SU-DHL-6 (cell line): ENCODE measurements around the gene TMEM81.

ENCODE experiments used
- H2AFZ ChIP-seq: fragments of 200-600 bp; sonication (generic); 2 replicates; pipeline ENCODE4 v1.6.1; 2014; ENCODE audit warnings: low read depth, mild to moderate bottlenecking, moderate library complexity, mixed read lengths, antibody characterized with exemption, low read length; ENCODE audit not compliant: severe bottlenecking
- H3F3A ChIP-seq: fragments of 200-600 bp; shearing (Covaris generic); 2 replicates; pipeline ENCODE4 v1.6.0; 2016; ENCODE audit warnings: antibody characterized with exemption, mild to moderate bottlenecking; ENCODE audit not compliant: insufficient read depth
- H3K27ac ChIP-seq: fragments of 200-600 bp; sonication (generic); 2 replicates; pipeline ENCODE4 v1.5.1; 2016; ENCODE audit warnings: low read depth, mild to moderate bottlenecking, low read length, moderate library complexity, mixed read lengths
- H3K27me3 ChIP-seq: fragments of 200-600 bp; sonication (generic), shearing (Covaris generic); 2 replicates; pipeline ENCODE4 v1.6.0; 2014; ENCODE audit warnings: mild to moderate bottlenecking, low read length
- H3K36me3 ChIP-seq: fragments of 200-600 bp; sonication (generic); 2 replicates; pipeline ENCODE4 v1.6.1; 2014; ENCODE audit warnings: mild to moderate bottlenecking, low read length, mixed read lengths
- H3K4me2 ChIP-seq: fragments of 300-600, 200-600 bp; shearing (Covaris generic), sonication (generic); 2 replicates; pipeline ENCODE4 v1.6.0; 2014; ENCODE audit warnings: low read length, low read depth, mild to moderate bottlenecking; ENCODE audit not compliant: poor library complexity, severe bottlenecking
- H3K4me3 ChIP-seq: fragments of 200-600 bp; sonication (generic); 2 replicates; pipeline ENCODE4 v1.5.1; 2014; ENCODE audit warnings: antibody characterized with exemption, low read length, mild to moderate bottlenecking, mixed read lengths; ENCODE audit not compliant: insufficient read depth, poor library complexity, severe bottlenecking
- H3K79me2 ChIP-seq: fragments of 200-600 bp; sonication (generic); 2 replicates; pipeline ENCODE4 v1.6.1; 2014; ENCODE audit warnings: mild to moderate bottlenecking, low read length, moderate library complexity; ENCODE audit not compliant: insufficient read depth
- H3K9ac ChIP-seq: fragments of 200-600 bp; sonication (generic); 2 replicates; pipeline ENCODE4 v1.7.0; 2014; ENCODE audit warnings: mild to moderate bottlenecking, low read length
- H3K9me2 ChIP-seq: fragments of 200-600 bp; sonication (generic); replicated peaks from 2 replicates; pipeline ENCODE4 v1.6.1; 2014; ENCODE audit warnings: low read length; ENCODE audit not compliant: insufficient read depth
- H3K9me3 ChIP-seq: fragments of 200-600 bp; sonication (generic); 2 replicates; pipeline ENCODE4 v1.6.1; 2014; ENCODE audit warnings: low read length, mixed read lengths; ENCODE audit not compliant: insufficient read depth
- H4K20me1 ChIP-seq: fragments of 200-600 bp; sonication (generic); 2 replicates; pipeline ENCODE4 v1.6.1; 2014; ENCODE audit warnings: low read depth, mild to moderate bottlenecking, antibody characterized with exemption, low read length, moderate library complexity, mixed read lengths
- CTCF ChIP-seq: fragments of 200-600 bp; sonication (generic); IDR thresholded peaks from one replicate; pipeline ENCODE4 v1.5.1; 2017; ENCODE audit warnings: antibody characterized with exemption, mild to moderate bottlenecking, low read length, moderate library complexity; ENCODE audit not compliant: insufficient read depth, poor library complexity, severe bottlenecking
- EZH2phosphoT487 ChIP-seq: fragments of 200-600 bp; sonication (generic), shearing (Covaris generic); conservative IDR thresholded peaks from 2 replicates; pipeline ENCODE4 v1.6.1; 2018; ENCODE audit warnings: mild to moderate bottlenecking, antibody characterized with exemption, low read length, moderate library complexity, mixed read lengths

Gene TMEM81

GRCh38 chr1:205084360-205084759 is at the start of gene TMEM81:
TMEM81 (minus strand) TSS chr1:205084460; CDS start chr1:205084320, 140 bp downstream.
- Histone ChIP-seq H3K36me3 (peaks cover 15% of the 10 kb centered on the region), H3K27ac (no peak within 1 kb of the TSS), H3K9me3 (no peaks in the 10 kb centered on the region), H3F3A (no peaks in the 10 kb centered on the region), H3K4me3 (no peak within 1 kb of the TSS), H2AFZ (no peak within 1 kb of the TSS), H3K79me2 (0 out of 2 replicates have a peak, but pooled peaks cover 3% of the 10 kb centered on the region), H4K20me1 (no peaks in the 10 kb centered on the region), H3K9me2 (no peaks in the 10 kb centered on the region), H3K9ac (no peak within 1 kb of the TSS), H3K27me3 (no peaks in the 10 kb centered on the region), H3K4me2 (no peak within 1 kb of the TSS)
- TF ChIP-seq EZH2phosphoT487 (no peak), CTCF (no peak)

- Histone ChIP-seq H3K9me3 (no peaks in the 10 kb centered on the region), H3F3A (no peaks in the 10 kb centered on the region), H3K27me3 (no peaks in the 10 kb centered on the region), H3K9ac (no peak overlapping the region), H3K4me3 (no peak overlapping the region), H2AFZ (no peak overlapping the region), H3K27ac (no peak overlapping the region), H3K79me2 (no peaks in the 10 kb centered on the region), H3K36me3 (no peaks in the 10 kb centered on the region), H3K9me2 (no peaks in the 10 kb centered on the region), H3K4me2 (no peak overlapping the region), H4K20me1 (no peaks in the 10 kb centered on the region)
- no peak for TF ChIP-seq CTCF
- no peak for TF ChIP-seq EZH2phosphoT487
These were observed 49.0 kb upstream of the TMEM81 start for GRCh38 chr1:205133287-205133686.

GRCh38 chr1:205129447-205130029 is 45.3 kb upstream of the TMEM81 start:
- no peaks in the 10 kb centered on the region for H3K79me2 ChIP-seq
- no peaks in the 10 kb centered on the region for H3K36me3 ChIP-seq
- TF ChIP-seq CTCF (no peak), EZH2phosphoT487 (no peak)
- no peaks in the 10 kb centered on the region for H3K27me3 ChIP-seq
- H4K20me1 ChIP-seq = no peaks in the 10 kb centered on the region
- no peak overlapping the region for H3K27ac ChIP-seq
- H3K9ac ChIP-seq = no peak overlapping the region
- no peak overlapping the region for H2AFZ ChIP-seq
- 0 out of 2 replicates have a peak, but pooled peaks cover 6% of the 10 kb centered on the region for H3F3A ChIP-seq
- H3K4me3 ChIP-seq = no peak overlapping the region
- H3K9me2 ChIP-seq = no peaks in the 10 kb centered on the region
- H3K4me2 ChIP-seq = no peak overlapping the region
- no peaks in the 10 kb centered on the region for H3K9me3 ChIP-seq
